ENCODE data around the gene VN1R5. TPM values are rescaled to one million over a fixed set of nuclear protein-coding genes. Genes with fewer than 3 reads are reported as not detected.

Gene VN1R5
- total and polyA plus RNA-seq, 9 of the 15 experiments (the other 6 are each of a cell fraction or from before 2014, with no cell fraction given): not detected

DNA sequence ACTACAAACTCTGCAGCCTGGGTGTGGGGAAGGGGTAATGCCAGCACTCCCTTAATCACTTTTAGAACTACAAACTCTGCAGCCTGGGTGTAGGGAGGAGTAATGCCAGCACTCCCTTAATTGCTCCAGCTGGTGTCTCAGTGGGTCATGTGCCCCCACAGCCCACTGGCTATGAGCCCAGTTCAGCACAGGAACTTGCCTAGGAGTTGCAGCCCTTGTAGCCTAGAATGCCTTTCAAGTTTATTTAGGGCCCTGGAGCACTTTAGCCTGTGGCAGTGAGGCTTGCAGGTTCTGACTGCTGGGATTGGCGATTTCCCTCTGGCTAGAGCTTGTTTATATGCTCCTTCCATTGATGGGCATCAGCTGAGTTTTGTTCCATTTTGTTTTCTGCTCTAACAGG lies 17.1 kb downstream of the VN1R5 start (continued):
- TF ChIP-seq ETV1 (tag; conservative IDR thresholded peaks at IDR 0.05; ENCODE audit: low read depth): no peak
- no peak for TF ChIP-seq YBX1 (IDR thresholded peaks at IDR 0.05)
- no peak for TF ChIP-seq ZFP1 (CRISPR knock-in tag; IDR thresholded peaks at IDR 0.05)
- no peak for TF ChIP-seq RBFOX2 (IDR thresholded peaks at IDR 0.05; ENCODE audit: low read depth, low read length)
- TF ChIP-seq, protein P1, sequence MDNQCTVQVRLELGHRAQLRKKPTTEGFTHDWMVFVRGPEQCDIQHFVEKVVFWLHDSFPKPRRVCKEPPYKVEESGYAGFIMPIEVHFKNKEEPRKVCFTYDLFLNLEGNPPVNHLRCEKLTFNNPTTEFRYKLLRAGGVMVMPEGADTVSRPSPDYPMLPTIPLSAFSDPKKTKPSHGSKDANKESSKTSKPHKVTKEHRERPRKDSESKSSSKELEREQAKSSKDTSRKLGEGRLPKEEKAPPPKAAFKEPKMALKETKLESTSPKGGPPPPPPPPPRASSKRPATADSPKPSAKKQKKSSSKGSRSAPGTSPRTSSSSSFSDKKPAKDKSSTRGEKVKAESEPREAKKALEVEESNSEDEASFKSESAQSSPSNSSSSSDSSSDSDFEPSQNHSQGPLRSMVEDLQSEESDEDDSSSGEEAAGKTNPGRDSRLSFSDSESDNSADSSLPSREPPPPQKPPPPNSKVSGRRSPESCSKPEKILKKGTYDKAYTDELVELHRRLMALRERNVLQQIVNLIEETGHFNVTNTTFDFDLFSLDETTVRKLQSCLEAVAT (IDR thresholded peaks at IDR 0.05): no peak
- TF ChIP-seq, protein P2, sequence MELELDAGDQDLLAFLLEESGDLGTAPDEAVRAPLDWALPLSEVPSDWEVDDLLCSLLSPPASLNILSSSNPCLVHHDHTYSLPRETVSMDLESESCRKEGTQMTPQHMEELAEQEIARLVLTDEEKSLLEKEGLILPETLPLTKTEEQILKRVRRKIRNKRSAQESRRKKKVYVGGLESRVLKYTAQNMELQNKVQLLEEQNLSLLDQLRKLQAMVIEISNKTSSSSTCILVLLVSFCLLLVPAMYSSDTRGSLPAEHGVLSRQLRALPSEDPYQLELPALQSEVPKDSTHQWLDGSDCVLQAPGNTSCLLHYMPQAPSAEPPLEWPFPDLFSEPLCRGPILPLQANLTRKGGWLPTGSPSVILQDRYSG (tag; conservative IDR thresholded peaks at IDR 0.05; ENCODE audit: low read depth): no peak
- TF ChIP-seq, protein P3, sequence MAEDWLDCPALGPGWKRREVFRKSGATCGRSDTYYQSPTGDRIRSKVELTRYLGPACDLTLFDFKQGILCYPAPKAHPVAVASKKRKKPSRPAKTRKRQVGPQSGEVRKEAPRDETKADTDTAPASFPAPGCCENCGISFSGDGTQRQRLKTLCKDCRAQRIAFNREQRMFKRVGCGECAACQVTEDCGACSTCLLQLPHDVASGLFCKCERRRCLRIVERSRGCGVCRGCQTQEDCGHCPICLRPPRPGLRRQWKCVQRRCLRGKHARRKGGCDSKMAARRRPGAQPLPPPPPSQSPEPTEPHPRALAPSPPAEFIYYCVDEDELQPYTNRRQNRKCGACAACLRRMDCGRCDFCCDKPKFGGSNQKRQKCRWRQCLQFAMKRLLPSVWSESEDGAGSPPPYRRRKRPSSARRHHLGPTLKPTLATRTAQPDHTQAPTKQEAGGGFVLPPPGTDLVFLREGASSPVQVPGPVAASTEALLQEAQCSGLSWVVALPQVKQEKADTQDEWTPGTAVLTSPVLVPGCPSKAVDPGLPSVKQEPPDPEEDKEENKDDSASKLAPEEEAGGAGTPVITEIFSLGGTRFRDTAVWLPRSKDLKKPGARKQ (CRISPR knock-in tag; IDR thresholded peaks at IDR 0.05): no peak
- TF ChIP-seq BRD9 (IDR thresholded peaks at IDR 0.05; ENCODE audit: low read depth, partially characterized antibody): no peak
- no peak for TF ChIP-seq ZNF717 (CRISPR knock-in tag; IDR thresholded peaks at IDR 0.05)
- no peak for TF ChIP-seq CC2D1A (IDR thresholded peaks at IDR 0.05)

Measured in K562 (cell line).